ENCODE measurements around the gene APOBEC3B. TPM values are rescaled to one million over a fixed set of nuclear protein-coding genes. Genes with fewer than 3 reads are reported as not detected.
"Not testable (repeated sequence)": the region's sequence is repeated elsewhere in the genome, so short reads cannot be mapped to it uniquely, and the experiment has no call there.

Gene APOBEC3B
- total RNA-seq, 4 donors from 2014 or later: not detected

DNA sequence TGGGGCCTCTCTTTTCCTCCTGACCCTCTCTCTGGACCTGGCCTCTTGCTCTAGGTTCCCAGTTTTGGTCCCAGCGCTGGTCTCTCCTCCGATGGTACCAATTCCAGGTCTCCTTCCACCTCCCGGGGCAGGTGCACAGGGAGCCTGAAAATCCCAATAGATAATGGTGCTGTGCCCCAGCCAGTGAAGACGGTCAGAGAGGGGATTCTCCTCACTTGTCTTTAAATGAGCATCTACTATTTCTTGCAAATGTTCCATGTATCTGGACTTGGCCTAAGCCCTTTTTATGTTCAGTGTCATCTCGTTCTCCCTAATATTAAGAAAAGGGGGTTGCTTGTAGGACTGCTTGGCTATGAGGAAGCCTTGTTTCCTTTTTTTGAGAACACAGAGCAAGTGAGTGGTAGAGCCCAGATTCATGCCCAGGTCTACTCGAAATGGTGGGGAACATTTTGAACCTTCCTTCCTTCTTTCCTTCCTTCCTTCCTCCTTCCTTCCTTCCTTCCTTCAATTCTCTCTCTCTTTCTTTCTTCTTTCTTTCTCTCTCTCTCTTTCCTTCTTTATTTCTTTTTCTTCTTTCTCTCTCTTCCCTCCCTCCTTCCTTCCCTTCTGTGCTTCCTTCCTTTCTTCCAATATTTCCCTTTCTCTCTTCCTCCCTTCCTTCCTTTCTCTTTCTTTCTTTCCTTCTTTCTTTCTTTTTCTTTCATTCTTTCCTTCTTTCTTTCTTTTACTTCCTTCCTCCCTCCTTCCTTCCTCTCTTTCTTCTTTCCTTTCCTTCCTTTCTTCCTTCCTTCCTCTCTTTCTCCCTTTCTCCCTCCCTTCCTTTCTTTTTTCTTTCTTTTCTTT is 24.1 kb upstream of the APOBEC3B start:
- H3K4me3 ChIP-seq: no peak overlapping the region
- no peaks in the 10 kb centered on the region for H3K27me3 ChIP-seq
- no peak overlapping the region for H3K27ac ChIP-seq
- H3K4me1 ChIP-seq: no peaks in the 10 kb centered on the region
- ATAC-seq: no peak
- TF ChIP-seq POLR2A (IDR thresholded peaks at IDR 0.05): no peak
- TF ChIP-seq EP300 (IDR thresholded peaks at IDR 0.05): no peak
- no peak for TF ChIP-seq POLR2AphosphoS5 (IDR thresholded peaks at IDR 0.05)
- TF ChIP-seq, protein P1, sequence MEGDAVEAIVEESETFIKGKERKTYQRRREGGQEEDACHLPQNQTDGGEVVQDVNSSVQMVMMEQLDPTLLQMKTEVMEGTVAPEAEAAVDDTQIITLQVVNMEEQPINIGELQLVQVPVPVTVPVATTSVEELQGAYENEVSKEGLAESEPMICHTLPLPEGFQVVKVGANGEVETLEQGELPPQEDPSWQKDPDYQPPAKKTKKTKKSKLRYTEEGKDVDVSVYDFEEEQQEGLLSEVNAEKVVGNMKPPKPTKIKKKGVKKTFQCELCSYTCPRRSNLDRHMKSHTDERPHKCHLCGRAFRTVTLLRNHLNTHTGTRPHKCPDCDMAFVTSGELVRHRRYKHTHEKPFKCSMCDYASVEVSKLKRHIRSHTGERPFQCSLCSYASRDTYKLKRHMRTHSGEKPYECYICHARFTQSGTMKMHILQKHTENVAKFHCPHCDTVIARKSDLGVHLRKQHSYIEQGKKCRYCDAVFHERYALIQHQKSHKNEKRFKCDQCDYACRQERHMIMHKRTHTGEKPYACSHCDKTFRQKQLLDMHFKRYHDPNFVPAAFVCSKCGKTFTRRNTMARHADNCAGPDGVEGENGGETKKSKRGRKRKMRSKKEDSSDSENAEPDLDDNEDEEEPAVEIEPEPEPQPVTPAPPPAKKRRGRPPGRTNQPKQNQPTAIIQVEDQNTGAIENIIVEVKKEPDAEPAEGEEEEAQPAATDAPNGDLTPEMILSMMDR (IDR thresholded peaks at IDR 0.05): no peak
- H3K36me3 ChIP-seq: no peaks in the 10 kb centered on the region
- WGBS, 2 donors (ENCODE audit: low coverage in 1 of 2): 83 to 95% methylated on average over 4 of the region's 6 CpGs
- no peaks in the 10 kb centered on the region for H3K9me3 ChIP-seq

DNA sequence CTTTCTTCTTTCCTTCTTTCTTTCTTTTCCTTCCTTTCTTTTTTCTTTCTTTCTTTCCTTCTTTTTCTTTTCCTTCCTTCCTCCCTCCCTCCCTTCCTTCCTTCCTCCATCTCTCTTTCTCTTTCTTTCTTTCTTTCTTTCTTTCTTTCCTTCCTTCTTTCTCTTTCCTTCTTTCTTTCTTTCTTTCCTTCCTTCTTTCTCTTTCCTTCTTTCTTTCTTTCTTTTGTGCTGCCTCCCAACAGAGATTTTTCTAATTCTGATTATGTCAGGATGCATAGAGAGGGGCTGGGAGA is 23.6 kb upstream of the APOBEC3B start:
- not testable (repeated sequence) for H3K4me1 ChIP-seq, H3K36me3 ChIP-seq, H3K27me3 ChIP-seq, ATAC-seq, H3K9me3 ChIP-seq, H3K27ac ChIP-seq, H3K4me3 ChIP-seq

DNA sequence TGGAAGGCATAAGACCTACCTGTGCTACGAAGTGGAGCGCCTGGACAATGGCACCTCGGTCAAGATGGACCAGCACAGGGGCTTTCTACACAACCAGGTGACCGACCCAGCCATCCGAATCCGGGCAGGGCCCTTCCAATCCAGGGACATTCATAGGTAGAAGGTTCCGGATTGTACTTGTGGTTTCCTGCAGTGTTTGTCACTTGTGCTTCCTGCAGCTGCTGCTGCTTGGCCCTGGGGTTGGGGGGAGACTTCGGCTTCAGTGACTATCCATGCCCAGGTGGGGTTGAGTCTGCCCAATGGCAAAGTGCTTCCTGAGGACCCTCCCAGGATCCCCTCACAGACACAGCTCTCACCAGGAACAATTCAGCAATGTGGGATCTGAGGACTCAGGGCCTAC is 22.6 kb upstream of the APOBEC3B start:
- H3K9me3 ChIP-seq: no peaks in the 10 kb centered on the region
- H3K4me1 ChIP-seq: no peaks in the 10 kb centered on the region
- no peak overlapping the region for H3K4me3 ChIP-seq
- H3K36me3 ChIP-seq: no peaks in the 10 kb centered on the region
- no peak for ATAC-seq
- 77% methylated on average over 6 of the region's 8 CpGs; no CpG with 5 or more reads in 1 of the 2 donors for WGBS, 2 donors (ENCODE audit: low coverage in 1 of 2)
- H3K27ac ChIP-seq: no peak overlapping the region
- no peak for TF ChIP-seq POLR2A (IDR thresholded peaks at IDR 0.05)
- TF ChIP-seq EP300 (IDR thresholded peaks at IDR 0.05): no peak
- TF ChIP-seq, protein P1 (IDR thresholded peaks at IDR 0.05): no peak
- TF ChIP-seq POLR2AphosphoS5 (IDR thresholded peaks at IDR 0.05): no peak
- no peaks in the 10 kb centered on the region for H3K27me3 ChIP-seq

DNA sequence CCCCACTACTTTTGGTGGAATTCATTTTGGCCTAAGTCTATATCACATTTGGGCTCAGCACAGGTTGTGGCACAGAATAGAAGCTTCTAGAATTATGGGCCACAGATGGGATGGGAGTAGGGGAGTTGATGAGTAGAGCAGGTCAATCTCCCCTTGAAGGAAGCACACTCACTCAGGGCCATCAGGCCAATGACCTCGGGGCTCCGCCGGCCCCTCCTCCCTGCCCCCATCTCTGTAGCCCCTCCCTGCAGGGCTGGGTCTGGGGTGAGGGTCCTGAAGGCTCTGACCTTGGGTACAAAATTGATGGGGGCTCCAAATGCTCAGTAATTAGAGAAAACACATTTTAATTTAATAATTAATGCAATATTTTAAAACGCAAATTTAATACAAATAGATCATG is 21.5 kb upstream of the APOBEC3B start:
- ATAC-seq, H3K4me3 ChIP-seq, H3K4me1 ChIP-seq, H3K36me3 ChIP-seq, H3K27me3 ChIP-seq, H3K27ac ChIP-seq, H3K9me3 ChIP-seq: not testable (repeated sequence)
- 75 to 83% methylated on average over 1 of the region's 4 CpGs for WGBS, 2 donors (ENCODE audit: low coverage in 1 of 2)

GRCh38 chr22:38963291-38963738 is 18.8 kb upstream of the APOBEC3B start:
- H3K36me3 ChIP-seq, ATAC-seq, H3K27ac ChIP-seq, H3K4me3 ChIP-seq, H3K4me1 ChIP-seq, H3K27me3 ChIP-seq, H3K9me3 ChIP-seq: not testable (repeated sequence)
- WGBS, 2 donors (ENCODE audit: low coverage in 1 of 2): no CpG with 5 or more reads among the region's 11 CpGs

DNA sequence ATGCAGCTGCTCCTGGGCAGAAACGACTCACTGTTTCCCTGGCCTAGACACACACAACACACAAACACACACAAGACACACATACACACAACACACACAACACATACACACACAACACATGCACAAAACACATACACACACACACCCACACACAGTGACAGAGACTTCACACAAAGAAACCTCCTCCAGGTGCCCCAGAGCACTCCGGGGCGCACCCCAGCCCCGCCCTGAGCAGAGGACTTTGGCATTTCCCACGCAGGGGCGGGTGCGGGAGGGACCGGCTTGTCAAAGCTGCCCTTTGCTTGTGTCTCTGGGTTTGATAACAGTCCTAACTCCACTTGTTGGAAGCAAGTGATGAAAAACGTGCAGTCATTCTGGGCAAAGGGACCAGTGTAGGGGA is 18.3 kb upstream of the APOBEC3B start:
- no CpG with 5 or more reads among the region's 9 CpGs for WGBS, 2 donors (ENCODE audit: low coverage in 1 of 2)
- H3K36me3 ChIP-seq: no peaks in the 10 kb centered on the region
- H3K27ac ChIP-seq: no peak overlapping the region
- no peaks in the 10 kb centered on the region for H3K9me3 ChIP-seq
- no peaks in the 10 kb centered on the region for H3K27me3 ChIP-seq
- TF ChIP-seq EP300 (IDR thresholded peaks at IDR 0.05) (no peak), POLR2A (IDR thresholded peaks at IDR 0.05) (no peak), POLR2AphosphoS5 (IDR thresholded peaks at IDR 0.05) (no peak)
- TF ChIP-seq, protein P1 (IDR thresholded peaks at IDR 0.05): no peak
- no peaks in the 10 kb centered on the region for H3K4me1 ChIP-seq
- no peak overlapping the region for H3K4me3 ChIP-seq
- ATAC-seq: no peak
